ENCODE measurements around the gene KRT86. TPM values are rescaled to one million over a fixed set of nuclear protein-coding genes. Genes with fewer than 3 reads are reported as not detected.

The KRT86 gene
- total RNA-seq, 1 donor from 2014 or later: not detected

DNA sequence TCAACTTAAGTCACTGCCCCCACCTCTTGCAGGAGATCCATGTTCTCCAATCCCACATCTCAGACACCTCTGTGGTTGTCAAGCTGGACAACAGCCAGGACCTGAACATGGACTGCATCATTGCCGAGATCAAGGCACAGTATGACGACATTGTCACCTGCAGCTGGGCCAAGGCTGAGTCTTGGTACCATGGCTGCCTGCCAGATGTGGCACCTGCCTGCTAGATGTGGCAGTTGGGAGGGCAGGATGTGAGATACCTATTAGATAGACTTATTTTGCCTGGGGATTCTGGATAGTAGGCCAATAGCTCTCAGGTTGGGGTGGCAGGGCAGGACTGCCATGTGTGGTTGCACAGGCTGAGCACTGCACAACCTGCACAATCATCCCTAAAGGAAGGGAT is 7.9 kb upstream of the KRT86 start:
- TF ChIP-seq, protein P1, sequence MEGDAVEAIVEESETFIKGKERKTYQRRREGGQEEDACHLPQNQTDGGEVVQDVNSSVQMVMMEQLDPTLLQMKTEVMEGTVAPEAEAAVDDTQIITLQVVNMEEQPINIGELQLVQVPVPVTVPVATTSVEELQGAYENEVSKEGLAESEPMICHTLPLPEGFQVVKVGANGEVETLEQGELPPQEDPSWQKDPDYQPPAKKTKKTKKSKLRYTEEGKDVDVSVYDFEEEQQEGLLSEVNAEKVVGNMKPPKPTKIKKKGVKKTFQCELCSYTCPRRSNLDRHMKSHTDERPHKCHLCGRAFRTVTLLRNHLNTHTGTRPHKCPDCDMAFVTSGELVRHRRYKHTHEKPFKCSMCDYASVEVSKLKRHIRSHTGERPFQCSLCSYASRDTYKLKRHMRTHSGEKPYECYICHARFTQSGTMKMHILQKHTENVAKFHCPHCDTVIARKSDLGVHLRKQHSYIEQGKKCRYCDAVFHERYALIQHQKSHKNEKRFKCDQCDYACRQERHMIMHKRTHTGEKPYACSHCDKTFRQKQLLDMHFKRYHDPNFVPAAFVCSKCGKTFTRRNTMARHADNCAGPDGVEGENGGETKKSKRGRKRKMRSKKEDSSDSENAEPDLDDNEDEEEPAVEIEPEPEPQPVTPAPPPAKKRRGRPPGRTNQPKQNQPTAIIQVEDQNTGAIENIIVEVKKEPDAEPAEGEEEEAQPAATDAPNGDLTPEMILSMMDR (conservative IDR thresholded peaks at IDR 0.05): no peak
- peaks cover 6% of the 10 kb centered on the region for H3K4me1 Mint-ChIP-seq
- peaks cover 5% of the 10 kb centered on the region for H3K9me3 Mint-ChIP-seq
- no peak overlapping the region for H3K4me3 Mint-ChIP-seq
- peaks cover 5% of the 10 kb centered on the region for H3K27me3 Mint-ChIP-seq (ENCODE audit: low read depth)
- no peak for DNase-seq (ENCODE audit: low read depth, low spot score)
- H3K36me3 Mint-ChIP-seq (ENCODE audit: low read depth): no peaks in the 10 kb centered on the region
- H3K27ac Mint-ChIP-seq (ENCODE audit: unreplicated experiment): no peak overlapping the region

DNA sequence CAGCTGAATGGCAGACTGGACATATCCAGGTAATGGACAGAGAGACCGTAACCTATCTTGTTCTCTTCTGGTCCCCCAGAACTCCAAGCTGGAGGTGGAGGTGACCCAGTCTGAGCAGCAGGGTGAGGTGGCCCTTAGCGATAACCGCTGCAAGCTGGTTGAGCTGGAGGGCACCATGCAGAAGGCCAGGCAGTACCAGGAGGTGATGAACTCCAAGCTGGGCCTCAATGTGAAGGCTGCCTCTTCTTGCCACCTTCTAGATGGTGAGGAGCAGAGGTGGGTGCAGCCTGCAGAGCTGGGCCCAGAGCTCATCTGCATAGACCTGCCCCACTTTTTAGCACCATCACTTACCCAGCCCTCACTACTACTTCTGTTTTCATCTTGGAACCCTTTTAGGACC is 7.2 kb upstream of the KRT86 start:
- no peaks in the 10 kb centered on the region for H3K36me3 Mint-ChIP-seq (ENCODE audit: low read depth)

DNA sequence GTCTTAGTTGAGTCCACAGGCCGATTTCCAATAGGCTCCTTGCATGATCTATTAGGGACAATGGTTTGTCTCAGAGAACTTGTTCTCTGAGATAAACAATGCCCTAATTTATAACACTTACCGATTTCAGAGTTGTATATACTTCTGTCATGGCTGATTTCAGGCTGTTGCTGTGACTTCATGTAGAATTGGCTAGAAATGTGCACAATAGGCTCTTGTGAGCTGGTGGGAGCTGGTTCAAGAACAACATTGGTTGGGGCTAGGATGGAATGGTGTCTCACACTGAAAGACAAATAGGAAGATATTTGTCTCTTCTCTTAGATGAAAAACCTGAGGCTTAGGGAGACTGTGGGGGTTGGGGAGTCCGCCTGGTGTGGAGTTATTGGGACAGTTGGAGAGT is 6.7 kb upstream of the KRT86 start:
- TF ChIP-seq, protein P1 (conservative IDR thresholded peaks at IDR 0.05): no peak
- H3K36me3 Mint-ChIP-seq (ENCODE audit: low read depth): no peaks in the 10 kb centered on the region
- H3K27ac Mint-ChIP-seq (ENCODE audit: unreplicated experiment): no peak overlapping the region
- peaks cover 6% of the 10 kb centered on the region for H3K4me1 Mint-ChIP-seq
- DNase-seq (ENCODE audit: low read depth, low spot score): no peak
- H3K27me3 Mint-ChIP-seq (ENCODE audit: low read depth): peaks cover 5% of the 10 kb centered on the region
- H3K4me3 Mint-ChIP-seq: no peak overlapping the region
- H3K9me3 Mint-ChIP-seq: peaks cover 2% of the 10 kb centered on the region

More for the DNA sequence above, 7.2 kb upstream of the KRT86 start:
- no peak for DNase-seq (ENCODE audit: low read depth, low spot score)
- peaks cover 4% of the 10 kb centered on the region for H3K9me3 Mint-ChIP-seq
- H3K27ac Mint-ChIP-seq (ENCODE audit: unreplicated experiment): no peak overlapping the region
- no peak overlapping the region for H3K4me3 Mint-ChIP-seq
- TF ChIP-seq, protein P1 (conservative IDR thresholded peaks at IDR 0.05): no peak
- H3K27me3 Mint-ChIP-seq (ENCODE audit: low read depth): peaks cover 5% of the 10 kb centered on the region
- peaks cover 6% of the 10 kb centered on the region for H3K4me1 Mint-ChIP-seq

DNA sequence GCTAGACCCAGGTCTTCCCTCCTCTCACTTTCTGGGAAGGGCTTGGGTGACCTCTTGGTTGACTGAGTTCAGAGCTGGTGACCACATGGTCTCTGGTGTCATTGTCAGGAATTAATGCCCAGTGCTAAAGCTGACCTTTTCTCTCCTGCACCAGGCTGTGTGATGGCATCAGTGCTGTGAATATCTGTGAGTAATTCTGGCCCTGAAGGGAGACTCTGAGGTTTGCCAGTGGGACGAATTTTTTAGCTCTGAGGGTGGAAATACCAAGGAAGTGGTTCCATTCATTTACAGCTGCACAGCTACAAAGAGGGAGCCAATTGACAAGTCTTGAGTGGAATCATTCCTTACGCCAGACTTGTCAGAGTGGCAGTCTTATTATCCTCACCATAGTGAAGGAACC is 6.2 kb upstream of the KRT86 start:
- H3K36me3 Mint-ChIP-seq (ENCODE audit: low read depth): no peaks in the 10 kb centered on the region
- H3K27me3 Mint-ChIP-seq (ENCODE audit: low read depth): peaks cover 3% of the 10 kb centered on the region
- no peak for DNase-seq (ENCODE audit: low read depth, low spot score)
- H3K27ac Mint-ChIP-seq (ENCODE audit: unreplicated experiment): no peak overlapping the region
- H3K4me3 Mint-ChIP-seq: no peak overlapping the region
- no peaks in the 10 kb centered on the region for H3K9me3 Mint-ChIP-seq
- peaks cover 6% of the 10 kb centered on the region for H3K4me1 Mint-ChIP-seq
- TF ChIP-seq, protein P1 (conservative IDR thresholded peaks at IDR 0.05): no peak

DNA sequence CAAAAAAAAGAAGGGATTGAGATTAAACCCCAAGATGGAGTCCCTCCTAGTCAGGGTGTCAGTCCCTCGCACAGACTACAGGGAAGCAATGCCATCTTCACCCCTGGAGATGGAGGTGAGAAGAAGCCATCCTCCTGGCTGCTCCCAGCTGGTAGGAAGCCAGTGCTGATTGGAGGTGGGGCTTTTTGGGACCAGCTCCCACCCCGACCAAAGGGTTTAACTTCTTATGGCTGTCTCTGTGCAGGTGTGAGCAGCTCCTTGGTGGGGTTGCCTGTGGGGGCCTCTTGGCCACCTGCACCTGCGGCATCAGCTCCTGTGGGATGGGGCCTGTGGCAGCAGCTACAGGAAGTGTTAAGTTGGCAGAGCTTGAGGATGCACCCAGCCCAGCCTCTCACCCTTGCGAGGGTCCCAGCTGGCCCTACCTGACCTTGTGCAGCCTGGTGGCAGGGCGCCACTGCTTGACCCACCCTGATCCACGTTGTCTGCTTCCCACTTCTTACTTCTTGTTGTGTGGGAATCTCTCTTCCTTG is 3.8 kb upstream of the KRT86 start:
- no peaks in the 10 kb centered on the region for H3K36me3 Mint-ChIP-seq (ENCODE audit: low read depth)
- TF ChIP-seq, protein P1 (conservative IDR thresholded peaks at IDR 0.05): no peak
- peaks cover 13% of the 10 kb centered on the region for H3K27me3 Mint-ChIP-seq (ENCODE audit: low read depth)
- no peak overlapping the region for H3K4me3 Mint-ChIP-seq
- H3K27ac Mint-ChIP-seq (ENCODE audit: unreplicated experiment): no peak overlapping the region
- no peak for DNase-seq (ENCODE audit: low read depth, low spot score)
- peaks cover 9% of the 10 kb centered on the region for H3K4me1 Mint-ChIP-seq
- no peaks in the 10 kb centered on the region for H3K9me3 Mint-ChIP-seq
